SU-DHL-6 (cell line): Measurements from ENCODE around the gene FBF1.

Source experiments
- H2AFZ ChIP-seq: fragments of 200-600 bp; sonication (generic); 2 replicates; pipeline ENCODE4 v1.6.1; 2014; ENCODE audit warnings: low read depth, mild to moderate bottlenecking, moderate library complexity, mixed read lengths, antibody characterized with exemption, low read length; ENCODE audit not compliant: severe bottlenecking
- H3F3A ChIP-seq: fragments of 200-600 bp; shearing (Covaris generic); 2 replicates; pipeline ENCODE4 v1.6.0; 2016; ENCODE audit warnings: antibody characterized with exemption, mild to moderate bottlenecking; ENCODE audit not compliant: insufficient read depth
- H3K27ac ChIP-seq: fragments of 200-600 bp; sonication (generic); 2 replicates; pipeline ENCODE4 v1.5.1; 2016; ENCODE audit warnings: low read depth, mild to moderate bottlenecking, low read length, moderate library complexity, mixed read lengths
- H3K27me3 ChIP-seq: fragments of 200-600 bp; sonication (generic), shearing (Covaris generic); 2 replicates; pipeline ENCODE4 v1.6.0; 2014; ENCODE audit warnings: mild to moderate bottlenecking, low read length
- H3K36me3 ChIP-seq: fragments of 200-600 bp; sonication (generic); 2 replicates; pipeline ENCODE4 v1.6.1; 2014; ENCODE audit warnings: mild to moderate bottlenecking, low read length, mixed read lengths
- H3K4me2 ChIP-seq: fragments of 300-600, 200-600 bp; shearing (Covaris generic), sonication (generic); 2 replicates; pipeline ENCODE4 v1.6.0; 2014; ENCODE audit warnings: low read length, low read depth, mild to moderate bottlenecking; ENCODE audit not compliant: poor library complexity, severe bottlenecking
- H3K4me3 ChIP-seq: fragments of 200-600 bp; sonication (generic); 2 replicates; pipeline ENCODE4 v1.5.1; 2014; ENCODE audit warnings: antibody characterized with exemption, low read length, mild to moderate bottlenecking, mixed read lengths; ENCODE audit not compliant: insufficient read depth, poor library complexity, severe bottlenecking
- H3K79me2 ChIP-seq: fragments of 200-600 bp; sonication (generic); 2 replicates; pipeline ENCODE4 v1.6.1; 2014; ENCODE audit warnings: mild to moderate bottlenecking, low read length, moderate library complexity; ENCODE audit not compliant: insufficient read depth
- H3K9ac ChIP-seq: fragments of 200-600 bp; sonication (generic); 2 replicates; pipeline ENCODE4 v1.7.0; 2014; ENCODE audit warnings: mild to moderate bottlenecking, low read length
- H3K9me2 ChIP-seq: fragments of 200-600 bp; sonication (generic); replicated peaks from 2 replicates; pipeline ENCODE4 v1.6.1; 2014; ENCODE audit warnings: low read length; ENCODE audit not compliant: insufficient read depth
- H3K9me3 ChIP-seq: fragments of 200-600 bp; sonication (generic); 2 replicates; pipeline ENCODE4 v1.6.1; 2014; ENCODE audit warnings: low read length, mixed read lengths; ENCODE audit not compliant: insufficient read depth
- H4K20me1 ChIP-seq: fragments of 200-600 bp; sonication (generic); 2 replicates; pipeline ENCODE4 v1.6.1; 2014; ENCODE audit warnings: low read depth, mild to moderate bottlenecking, antibody characterized with exemption, low read length, moderate library complexity, mixed read lengths
- EZH2phosphoT487 ChIP-seq: fragments of 200-600 bp; sonication (generic), shearing (Covaris generic); conservative IDR thresholded peaks from 2 replicates; pipeline ENCODE4 v1.6.1; 2018; ENCODE audit warnings: mild to moderate bottlenecking, antibody characterized with exemption, low read length, moderate library complexity, mixed read lengths
- TF ChIP-seq, protein P1 (sequence below): fragments of 200-600 bp; sonication (generic); IDR thresholded peaks from one replicate; pipeline ENCODE4 v1.5.1; 2017; ENCODE audit warnings: antibody characterized with exemption, mild to moderate bottlenecking, low read length, moderate library complexity; ENCODE audit not compliant: insufficient read depth, poor library complexity, severe bottlenecking

Gene FBF1

DNA sequence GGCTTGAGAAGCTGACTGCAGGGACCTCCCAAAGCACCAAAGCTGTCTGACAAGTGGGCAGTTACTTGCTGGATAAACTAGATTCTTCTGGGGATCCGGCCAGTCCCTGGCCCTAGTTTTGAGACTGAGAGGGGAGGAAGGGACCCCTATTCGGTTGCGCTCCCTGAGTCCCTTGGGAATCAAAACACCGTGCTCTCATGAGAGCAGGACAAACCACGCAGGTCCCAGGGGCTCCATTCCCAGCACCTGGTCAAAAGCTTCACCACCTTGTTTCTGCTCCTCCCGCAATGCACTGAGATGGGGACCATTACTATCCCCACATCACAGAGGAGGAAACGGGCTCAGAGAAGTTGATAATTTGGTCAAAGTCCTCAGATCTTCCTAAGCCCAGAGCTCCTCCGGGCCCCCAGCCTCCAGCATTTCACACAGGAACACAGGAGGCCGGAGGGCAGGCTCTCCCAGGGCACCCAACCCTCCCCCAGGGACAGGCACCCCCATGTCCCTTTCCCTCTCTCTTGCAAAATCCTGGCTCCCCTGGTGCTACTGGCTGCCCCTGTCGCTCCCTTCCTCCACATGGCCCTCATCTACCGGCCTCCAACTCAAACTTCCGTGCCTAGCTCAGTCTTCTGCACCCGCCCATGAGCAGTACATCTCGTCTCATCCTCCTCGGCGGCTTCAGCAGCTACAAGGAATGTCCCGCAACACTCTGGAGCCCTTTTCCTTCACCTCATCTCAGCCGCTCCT, 47.4 kb downstream of the FBF1 start:
- H4K20me1 ChIP-seq, result no peaks in the 10 kb centered on the region
- H3K79me2 ChIP-seq, result peaks cover 15% of the 10 kb centered on the region
- no peak overlapping the region for H3K27ac ChIP-seq
- peaks cover 10% of the 10 kb centered on the region for H3F3A ChIP-seq
- H3K9me2 ChIP-seq, result no peaks in the 10 kb centered on the region
- no peak overlapping the region for H3K4me3 ChIP-seq
- no peak overlapping the region for H2AFZ ChIP-seq
- H3K9ac ChIP-seq, result no peak overlapping the region
- H3K4me2 ChIP-seq, result no peak overlapping the region
- H3K9me3 ChIP-seq, result no peaks in the 10 kb centered on the region
- TF ChIP-seq, protein P1, sequence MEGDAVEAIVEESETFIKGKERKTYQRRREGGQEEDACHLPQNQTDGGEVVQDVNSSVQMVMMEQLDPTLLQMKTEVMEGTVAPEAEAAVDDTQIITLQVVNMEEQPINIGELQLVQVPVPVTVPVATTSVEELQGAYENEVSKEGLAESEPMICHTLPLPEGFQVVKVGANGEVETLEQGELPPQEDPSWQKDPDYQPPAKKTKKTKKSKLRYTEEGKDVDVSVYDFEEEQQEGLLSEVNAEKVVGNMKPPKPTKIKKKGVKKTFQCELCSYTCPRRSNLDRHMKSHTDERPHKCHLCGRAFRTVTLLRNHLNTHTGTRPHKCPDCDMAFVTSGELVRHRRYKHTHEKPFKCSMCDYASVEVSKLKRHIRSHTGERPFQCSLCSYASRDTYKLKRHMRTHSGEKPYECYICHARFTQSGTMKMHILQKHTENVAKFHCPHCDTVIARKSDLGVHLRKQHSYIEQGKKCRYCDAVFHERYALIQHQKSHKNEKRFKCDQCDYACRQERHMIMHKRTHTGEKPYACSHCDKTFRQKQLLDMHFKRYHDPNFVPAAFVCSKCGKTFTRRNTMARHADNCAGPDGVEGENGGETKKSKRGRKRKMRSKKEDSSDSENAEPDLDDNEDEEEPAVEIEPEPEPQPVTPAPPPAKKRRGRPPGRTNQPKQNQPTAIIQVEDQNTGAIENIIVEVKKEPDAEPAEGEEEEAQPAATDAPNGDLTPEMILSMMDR, result no peak
- TF ChIP-seq EZH2phosphoT487, result no peak
- H3K36me3 ChIP-seq, result no peaks in the 10 kb centered on the region
- H3K27me3 ChIP-seq, result no peaks in the 10 kb centered on the region

DNA sequence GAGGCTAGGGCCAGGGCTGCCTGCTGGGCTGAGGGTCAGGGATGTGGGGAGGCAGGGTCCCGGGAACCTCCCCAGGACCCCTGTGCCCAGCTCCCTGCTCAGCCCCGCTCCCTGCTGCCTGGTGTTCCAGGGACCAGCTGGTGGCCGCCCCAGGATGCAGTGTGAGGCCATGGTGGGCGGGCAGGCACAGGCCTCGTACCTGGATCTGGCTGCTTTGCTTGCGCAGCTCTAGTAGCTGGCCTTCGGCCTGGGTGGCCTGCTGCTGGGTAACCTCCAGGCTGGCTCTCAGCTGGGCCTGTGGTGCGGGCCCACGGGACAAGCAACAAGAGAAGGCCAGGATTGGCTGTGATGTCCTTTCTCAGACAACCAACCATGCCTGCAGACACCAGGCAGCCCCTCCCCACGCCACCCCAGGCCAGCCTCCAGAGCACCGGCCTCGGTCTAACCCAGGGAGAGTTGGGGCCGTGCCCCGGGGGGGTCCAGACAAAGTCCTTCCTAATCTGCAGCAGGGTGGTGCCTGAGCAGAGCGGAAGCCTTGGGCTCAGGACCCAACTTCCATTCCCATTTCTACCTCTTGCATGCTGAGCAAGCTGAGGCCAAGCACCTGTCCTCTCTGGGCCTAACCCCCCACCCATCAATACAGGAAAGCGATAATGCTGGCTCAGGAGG, 48.2 kb downstream of the FBF1 start:
- no peaks in the 10 kb centered on the region for H3K9me3 ChIP-seq
- TF ChIP-seq, protein P1, result no peak
- TF ChIP-seq EZH2phosphoT487, result no peak
- no peak overlapping the region for H2AFZ ChIP-seq
- no peaks in the 10 kb centered on the region for H3K9me2 ChIP-seq
- no peaks in the 10 kb centered on the region for H3K36me3 ChIP-seq
- no peak overlapping the region for H3K4me2 ChIP-seq
- H3K79me2 ChIP-seq, result peaks cover 15% of the 10 kb centered on the region
- no peak overlapping the region for H3K9ac ChIP-seq
- no peak overlapping the region for H3K27ac ChIP-seq
- H3K27me3 ChIP-seq, result no peaks in the 10 kb centered on the region
- H3K4me3 ChIP-seq, result no peak overlapping the region
- peaks cover 6% of the 10 kb centered on the region for H3F3A ChIP-seq
- no peaks in the 10 kb centered on the region for H4K20me1 ChIP-seq

DNA sequence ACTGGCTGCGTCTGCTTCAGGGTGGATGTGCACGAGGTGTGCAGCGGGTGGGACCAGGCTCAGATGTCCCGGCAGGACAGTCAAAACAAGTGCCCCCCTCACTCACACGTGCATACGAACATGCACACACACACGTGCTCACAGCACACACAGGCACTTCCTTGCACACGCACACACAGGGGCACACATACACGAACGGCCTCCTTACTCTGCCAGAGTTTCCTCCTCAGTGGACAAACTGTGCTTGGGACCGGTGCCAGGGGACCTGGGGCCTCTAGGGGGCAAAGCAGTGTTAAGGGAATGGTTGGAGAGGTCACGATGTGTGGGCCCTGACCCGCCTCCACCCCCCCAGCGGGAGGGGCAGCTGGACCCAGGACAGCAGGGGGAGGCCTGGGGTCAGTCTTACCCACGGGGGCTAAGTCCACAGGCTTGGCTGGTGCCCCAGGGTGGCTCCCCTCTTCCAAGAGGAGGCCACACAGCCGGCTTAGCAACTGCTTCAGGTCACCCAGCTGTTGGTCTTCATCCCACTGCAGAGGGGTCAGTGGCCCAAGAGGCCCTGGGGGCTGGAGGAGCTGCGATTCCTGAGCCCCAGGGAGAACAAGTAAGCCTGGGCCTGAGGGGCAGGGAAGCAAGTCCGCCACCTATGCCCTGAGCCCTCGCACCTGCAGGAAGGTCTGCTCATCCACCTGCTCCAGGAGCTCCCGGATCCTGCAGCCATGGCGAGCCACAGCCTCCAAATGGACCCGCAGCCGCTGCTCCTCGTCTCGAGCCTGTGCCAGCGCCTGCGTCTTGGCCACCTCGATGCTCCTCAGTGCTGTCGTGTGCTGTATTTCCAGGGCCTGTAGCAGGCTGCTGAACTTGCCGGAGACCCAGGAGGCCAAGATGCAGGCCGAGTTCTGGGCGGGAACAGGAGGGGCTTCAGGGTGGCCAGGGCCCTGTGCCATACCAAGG, 49.0 kb downstream of the FBF1 start:
- TF ChIP-seq, protein P1, result no peak
- no peak for TF ChIP-seq EZH2phosphoT487
- H3K4me2 ChIP-seq, result no peak overlapping the region
- H3K27ac ChIP-seq, result no peak overlapping the region

More for the DNA sequence above, 49.0 kb downstream of the FBF1 start:
- H3K36me3 ChIP-seq, result no peaks in the 10 kb centered on the region
- no peak overlapping the region for H2AFZ ChIP-seq
- no peak overlapping the region for H3K4me3 ChIP-seq
- no peak overlapping the region for H3K9ac ChIP-seq
- H3K27me3 ChIP-seq, result no peaks in the 10 kb centered on the region
- H3F3A ChIP-seq, result no peaks in the 10 kb centered on the region
- peaks cover 15% of the 10 kb centered on the region for H3K79me2 ChIP-seq
- H4K20me1 ChIP-seq, result no peaks in the 10 kb centered on the region
- H3K9me2 ChIP-seq, result no peaks in the 10 kb centered on the region
- H3K9me3 ChIP-seq, result no peaks in the 10 kb centered on the region
